Activated T-cell treated with anti-CD3 and anti-CD28 coated beads, Interleukin-2, amount 50 U/mL, for 1 hour (primary cell): ENCODE measurements around the gene NOX4.

Experiments
- DNase-seq: peaks from one replicate; pipeline ENCODE4 v3.0.0-alpha.2; 2020

NOX4 gene

GRCh38 chr11:89490981-89491690, at the start of gene NOX4:
Gene NOX4 (minus strand): TSS chr11:89491375. CDS start chr11:89491246, 129 bp downstream.
- DNase-seq = no peak

DNA sequence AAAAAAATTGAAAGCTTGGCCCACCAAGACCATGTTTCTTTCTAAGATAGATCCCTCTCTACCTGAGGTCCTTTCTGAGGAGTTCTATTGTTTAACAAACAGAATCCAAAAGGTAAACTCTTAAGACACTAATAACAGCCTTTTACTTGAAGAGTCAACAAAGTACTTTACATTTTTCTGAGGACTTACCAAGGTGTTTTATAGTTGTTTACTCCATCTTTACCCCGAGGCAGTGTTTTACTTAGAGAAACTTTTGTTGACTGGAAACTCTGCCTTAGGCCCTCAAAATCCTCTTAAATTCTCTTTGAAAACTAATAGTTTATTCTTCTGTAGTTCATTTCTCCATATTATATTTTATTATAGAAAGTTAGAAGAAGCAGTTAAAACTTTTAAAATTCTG, 49.7 kb upstream of the NOX4 start:
- DNase-seq = no peak

DNA sequence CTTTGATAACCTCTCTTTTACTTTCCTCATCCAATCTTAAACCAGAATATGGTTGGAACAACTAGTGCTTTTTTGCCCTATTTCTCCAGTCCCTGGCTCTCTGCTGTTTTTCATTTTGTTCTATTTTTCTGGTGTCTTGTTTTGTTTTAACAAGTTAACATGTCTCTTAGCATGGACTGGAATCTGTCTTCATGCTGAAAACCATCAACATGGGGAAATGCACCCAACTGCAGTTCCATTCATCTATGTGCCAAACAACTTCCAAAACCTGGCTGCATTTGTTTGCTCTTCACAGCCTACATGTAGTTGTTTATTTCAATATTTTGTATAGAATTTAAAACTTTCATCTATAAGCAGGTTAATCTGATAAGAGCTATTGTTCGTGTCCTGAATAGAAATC, 46.8 kb upstream of the NOX4 start:
- DNase-seq = no peak

- no peak for DNase-seq
Measured at GRCh38 chr11:89536926-89537325, 45.8 kb upstream of the NOX4 start.

- no peak for DNase-seq
Measured at GRCh38 chr11:89535221-89535620, 44.0 kb upstream of the NOX4 start.

GRCh38 chr11:89529626-89530380, 38.6 kb upstream of the NOX4 start:
- no peak for DNase-seq

- DNase-seq = no peak
Measured at GRCh38 chr11:89521792-89522191, 30.6 kb upstream of the NOX4 start.

DNA sequence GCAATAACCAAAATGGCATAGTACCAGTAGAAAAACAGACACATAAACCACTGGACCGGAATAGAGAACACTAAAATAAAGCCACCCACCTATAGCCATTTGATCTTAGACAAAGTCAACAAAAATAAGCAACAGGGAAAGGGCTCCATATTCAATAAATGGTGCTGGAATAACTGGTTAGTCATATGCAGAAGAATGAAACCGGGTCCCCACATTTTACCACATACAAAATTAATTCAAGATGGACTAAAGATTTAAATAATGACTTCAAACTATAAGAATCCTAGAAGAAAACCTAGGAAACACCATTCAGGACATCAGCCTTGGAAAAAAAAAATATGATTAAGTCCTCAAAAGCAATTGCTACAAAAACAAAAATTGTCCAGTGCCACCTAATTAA, 30.1 kb upstream of the NOX4 start:
- DNase-seq = no peak

- no peak for DNase-seq
Measured at GRCh38 chr11:89516496-89516895, 25.3 kb upstream of the NOX4 start.

DNA sequence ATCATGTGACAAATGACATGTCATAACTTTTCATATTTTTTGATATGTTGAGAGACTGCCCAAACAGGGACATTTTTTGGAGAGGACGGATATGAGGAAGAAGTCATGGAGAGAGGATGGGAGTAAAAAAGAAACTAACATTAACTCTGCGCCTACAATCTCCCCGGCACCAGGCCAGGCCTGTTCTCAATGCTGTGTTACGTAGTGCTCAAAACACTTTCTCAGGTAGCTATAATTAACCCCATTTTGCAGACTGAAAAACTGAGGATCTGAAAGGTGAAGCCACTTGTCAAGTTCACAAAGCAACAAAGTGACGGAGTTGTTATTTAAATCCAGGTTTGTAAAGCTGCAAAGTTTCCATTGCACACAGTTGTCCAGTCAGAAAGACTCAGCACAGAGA, 17.4 kb upstream of the NOX4 start:
- DNase-seq = no peak

DNA sequence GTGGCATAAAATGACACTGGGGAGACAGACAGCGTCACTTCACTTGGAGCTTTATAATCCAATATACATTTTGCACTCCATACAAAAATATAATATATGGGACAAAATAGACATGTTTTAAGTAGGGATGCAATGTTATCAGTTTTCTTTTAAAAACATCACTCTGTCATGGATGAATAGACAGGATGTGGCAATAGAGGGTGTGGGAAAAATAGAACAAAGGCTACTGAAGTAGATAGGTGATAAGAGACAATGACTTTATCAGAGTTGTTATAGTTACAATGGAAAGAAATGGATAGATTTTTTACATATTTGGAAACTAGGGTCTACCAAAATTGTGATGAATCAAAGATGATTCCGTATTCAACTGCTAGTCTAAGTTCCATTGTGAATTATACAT, 13.1 kb upstream of the NOX4 start:
- no peak for DNase-seq

- no peak for DNase-seq
Measured at GRCh38 chr11:89503422-89503821, 12.2 kb upstream of the NOX4 start.

DNA sequence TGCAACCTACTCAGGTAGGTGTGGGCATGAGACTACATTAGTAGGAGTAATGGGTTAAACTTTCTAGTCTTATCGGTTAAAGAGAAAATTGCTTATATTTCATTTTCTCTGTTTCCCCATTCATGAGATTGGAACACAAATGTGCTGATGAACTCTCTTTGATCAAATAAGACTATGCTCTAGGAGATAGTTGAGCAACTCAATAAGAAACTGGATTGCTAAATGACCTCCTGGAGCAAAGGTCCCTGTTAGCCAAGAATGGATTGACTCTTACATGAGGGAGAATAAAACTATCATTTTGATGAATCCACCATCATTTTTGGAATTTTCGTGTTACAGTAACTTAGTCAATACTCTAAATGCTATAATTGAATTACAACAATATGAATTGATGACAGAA, 11.1 kb upstream of the NOX4 start:
- DNase-seq = no peak

GRCh38 chr11:89500336-89500735, 9.2 kb upstream of the NOX4 start:
- no peak for DNase-seq

GRCh38 chr11:89498845-89499448, 7.8 kb upstream of the NOX4 start:
- no peak for DNase-seq

GRCh38 chr11:89495951-89496350, 4.8 kb upstream of the NOX4 start:
- no peak for DNase-seq

DNA sequence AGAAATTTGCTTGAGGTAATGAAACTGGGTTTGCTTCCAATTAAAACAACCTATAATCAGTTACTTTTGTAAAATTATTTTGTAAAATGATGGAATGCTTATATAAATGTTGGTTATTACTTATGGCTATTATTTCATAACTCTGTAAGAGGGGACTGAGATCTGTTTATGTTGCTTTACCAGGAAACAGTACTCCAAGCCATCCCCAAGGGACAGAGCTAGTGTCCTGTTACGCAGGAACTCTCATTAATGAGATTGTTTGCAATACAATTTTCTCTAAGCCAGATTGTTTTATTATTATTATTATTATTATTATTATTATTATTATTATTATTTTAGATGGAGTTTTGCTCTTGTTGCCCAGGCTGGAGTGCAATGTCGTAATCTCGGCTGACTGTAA, 2.3 kb upstream of the NOX4 start:
- DNase-seq = no peak

- DNase-seq = no peak
Measured at GRCh38 chr11:89490602-89490980, 584 bp downstream of the NOX4 start.

GRCh38 chr11:89489930-89490329, 1.2 kb downstream of the NOX4 start:
- DNase-seq = no peak

- DNase-seq = no peak
Measured at GRCh38 chr11:89487016-89487415, 4.2 kb downstream of the NOX4 start.

DNA sequence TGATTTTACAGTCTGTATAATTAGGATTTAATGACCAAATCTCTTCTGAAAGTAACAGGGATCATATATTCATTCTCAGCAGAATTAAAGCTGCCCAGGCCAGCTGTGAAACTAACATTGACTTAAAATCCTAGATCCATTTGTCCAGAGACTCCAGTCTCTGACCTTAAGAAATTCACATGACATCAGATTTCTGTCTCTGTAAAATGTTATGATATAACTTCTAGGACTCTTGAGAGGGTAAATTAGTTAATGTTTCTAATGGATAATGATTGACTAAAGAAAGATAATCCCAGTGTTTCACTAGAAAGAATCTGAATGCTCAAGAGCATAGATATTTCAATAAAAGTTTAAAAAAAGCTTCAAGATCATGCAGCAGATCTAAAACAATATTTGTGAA, 6.3 kb downstream of the NOX4 start:
- DNase-seq = no peak

DNA sequence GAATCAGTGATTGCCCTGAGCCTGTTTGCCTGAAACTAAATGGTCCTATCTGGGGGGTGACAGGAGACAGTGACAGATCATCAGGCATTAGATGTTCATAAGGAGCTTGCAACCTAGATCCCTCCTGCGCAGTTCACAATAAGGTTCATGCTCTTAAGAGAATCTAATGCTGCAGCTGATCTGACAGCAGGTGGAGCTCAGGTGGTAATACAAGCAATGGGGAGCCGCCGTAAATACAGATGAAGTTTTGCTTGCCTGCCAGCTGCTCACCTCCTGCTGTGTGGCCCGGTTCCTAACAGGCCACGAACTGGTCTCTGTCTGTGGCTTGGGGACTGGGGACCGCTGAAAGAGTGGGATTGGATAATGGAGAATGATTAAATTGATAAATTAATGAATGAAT, 14.0 kb downstream of the NOX4 start:
- DNase-seq = no peak

DNA sequence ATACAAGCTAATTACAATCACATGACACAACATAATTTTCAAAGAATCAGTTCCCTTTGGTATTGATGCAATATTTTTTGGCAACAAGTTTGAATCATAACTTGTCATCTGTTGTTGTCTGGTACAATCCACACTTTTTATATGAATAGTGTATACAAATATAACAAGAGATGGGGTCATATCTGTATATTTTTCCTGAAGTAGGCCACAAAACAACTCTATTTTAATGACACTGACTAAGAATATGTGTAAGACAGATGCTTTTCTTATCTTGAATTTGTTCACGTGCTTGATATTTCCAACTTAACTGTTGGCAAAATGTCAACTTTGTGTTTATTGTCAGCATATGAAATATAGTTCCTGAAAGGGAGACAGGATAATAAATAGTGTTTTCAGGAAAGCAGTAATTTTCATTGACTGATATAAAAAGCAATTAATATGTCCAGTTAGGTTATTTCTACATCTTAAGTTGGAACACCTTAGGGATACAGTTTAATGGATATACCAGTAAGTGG, 27.9 kb downstream of the NOX4 start:
- DNase-seq = no peak

GRCh38 chr11:89458716-89459115, 32.5 kb downstream of the NOX4 start:
- DNase-seq = no peak
